WERI-Rb-1 (cell line): ENCODE data around the gene MUC15.

ENCODE experiments used
- DNase-seq: peaks from one replicate; pipeline ENCODE4 v3.0.0-alpha.2; 2020
- H3K27ac ChIP-seq: fragments of 250-450 bp; sonication (Bioruptor Pico); 2 replicates; pipeline ENCODE4 v1.5.1; 2020; ENCODE audit warnings: mild to moderate bottlenecking, moderate library complexity
- H3K27me3 ChIP-seq: fragments of 250-450 bp; sonication (Bioruptor Pico); 2 replicates; pipeline ENCODE4 v1.5.1; 2021; ENCODE audit warnings: mild to moderate bottlenecking, low read depth, moderate library complexity; ENCODE audit not compliant: insufficient read depth, severe bottlenecking
- H3K36me3 ChIP-seq: fragments of 250-450 bp; sonication (Bioruptor Pico); 2 replicates; pipeline ENCODE4 v1.5.1; 2020; ENCODE audit warnings: mild to moderate bottlenecking, moderate library complexity
- H3K4me3 ChIP-seq: 2 replicates; pipeline ENCODE4 v1.5.1; 2011; ENCODE audit warnings: low read depth, mild to moderate bottlenecking, control low read depth, low read length
- H3K9me3 ChIP-seq: fragments of 250-450 bp; sonication (Bioruptor Pico); 2 replicates; pipeline ENCODE4 v1.5.1; 2021; ENCODE audit warnings: mild to moderate bottlenecking, moderate library complexity; ENCODE audit not compliant: severe bottlenecking
- CTCF ChIP-seq: IDR thresholded peaks from 2 replicates; pipeline ENCODE4 v1.5.1; 2011; ENCODE audit warnings: low read depth, mild to moderate bottlenecking, control low read depth, inconsistent platforms, low read length

MUC15 gene

GRCh38 chr11:26549176-26549575, 22.9 kb downstream of the MUC15 start:
- no peak overlapping the region for H3K27ac ChIP-seq
- H3K27me3 ChIP-seq, result no peaks in the 10 kb centered on the region
- DNase-seq, result no peak
- no peak for TF ChIP-seq CTCF
- no peaks in the 10 kb centered on the region for H3K36me3 ChIP-seq
- no peaks in the 10 kb centered on the region for H3K9me3 ChIP-seq
- no peak overlapping the region for H3K4me3 ChIP-seq

- Histone ChIP-seq H3K27me3 (no peaks in the 10 kb centered on the region), H3K27ac (no peak overlapping the region), H3K9me3 (no peaks in the 10 kb centered on the region), H3K4me3 (no peak overlapping the region), H3K36me3 (no peaks in the 10 kb centered on the region)
- no peak for TF ChIP-seq CTCF
- no peak for DNase-seq
Measured at GRCh38 chr11:26541870-26542269, 30.2 kb downstream of the MUC15 start.

- TF ChIP-seq CTCF, result no peak
- H3K36me3 ChIP-seq, result no peaks in the 10 kb centered on the region
- H3K9me3 ChIP-seq, result no peaks in the 10 kb centered on the region
- no peak overlapping the region for H3K4me3 ChIP-seq
- no peaks in the 10 kb centered on the region for H3K27me3 ChIP-seq
- no peak for DNase-seq
- H3K27ac ChIP-seq, result no peak overlapping the region
Measured at GRCh38 chr11:26539517-26539916, 32.5 kb downstream of the MUC15 start.

GRCh38 chr11:26537341-26537740, 34.7 kb downstream of the MUC15 start:
- Histone ChIP-seq H3K27me3 (no peaks in the 10 kb centered on the region), H3K27ac (no peak overlapping the region), H3K9me3 (no peaks in the 10 kb centered on the region), H3K36me3 (no peaks in the 10 kb centered on the region), H3K4me3 (no peak overlapping the region)
- TF ChIP-seq CTCF, result no peak
- no peak for DNase-seq

GRCh38 chr11:26527685-26528084, 44.4 kb downstream of the MUC15 start:
- H3K27ac ChIP-seq, result no peak overlapping the region
- no peaks in the 10 kb centered on the region for H3K36me3 ChIP-seq
- DNase-seq, result no peak
- no peak overlapping the region for H3K4me3 ChIP-seq
- H3K27me3 ChIP-seq, result no peaks in the 10 kb centered on the region
- no peak for TF ChIP-seq CTCF
- H3K9me3 ChIP-seq, result no peaks in the 10 kb centered on the region

GRCh38 chr11:26522912-26523610, 49.0 kb downstream of the MUC15 start:
- no peaks in the 10 kb centered on the region for H3K27me3 ChIP-seq
- no peaks in the 10 kb centered on the region for H3K9me3 ChIP-seq
- DNase-seq, result peak; percentile 8
- no peak overlapping the region for H3K27ac ChIP-seq
- TF ChIP-seq CTCF, result peak; percentile 35; the same call in 1 of the 2 replicates
- H3K4me3 ChIP-seq, result no peak overlapping the region
- no peaks in the 10 kb centered on the region for H3K36me3 ChIP-seq
